Glomerular visceral epithelial cell (primary cell): ENCODE results near the gene ACP5.
A peak's percentile ranks its signal among the peaks of the same experiment; 100 is the strongest.
"Not testable (repeated sequence)": the region's sequence is repeated elsewhere in the genome, so short reads cannot be mapped to it uniquely, and the experiment has no call there.

Experiments used
- DNase-seq: peaks from one replicate; pipeline ENCODE4 v3.0.0-alpha.2; 2016; ENCODE audit errors: extremely low spot score

The ACP5 gene

GRCh38 chr19:11578258-11579142, 1.1 kb upstream of the ACP5 start:
- DNase-seq: no peak

GRCh38 chr19:11576227-11576626, 1.2 kb downstream of the ACP5 start:
- no peak for DNase-seq

GRCh38 chr19:11574689-11575088, 2.8 kb downstream of the ACP5 start:
- no peak for DNase-seq

GRCh38 chr19:11573763-11574162, 3.7 kb downstream of the ACP5 start:
- DNase-seq: not testable (repeated sequence)

GRCh38 chr19:11573354-11573753, 4.1 kb downstream of the ACP5 start:
- DNase-seq: not testable (repeated sequence)

- no peak for DNase-seq
These were observed 7.4 kb downstream of the ACP5 start for GRCh38 chr19:11570039-11570462.

GRCh38 chr19:11566164-11566563, 11.3 kb downstream of the ACP5 start:
- no peak for DNase-seq

- not testable (repeated sequence) for DNase-seq
These were observed 11.8 kb downstream of the ACP5 start for GRCh38 chr19:11565649-11565980.

GRCh38 chr19:11564082-11564807, 13.2 kb downstream of the ACP5 start:
- DNase-seq: not testable (repeated sequence)

- no peak for DNase-seq
These were observed 13.9 kb downstream of the ACP5 start for GRCh38 chr19:11563532-11563931.

- peak; percentile 78 for DNase-seq
These were observed 16.9 kb downstream of the ACP5 start for GRCh38 chr19:11560404-11561051.

- DNase-seq: peak; percentile 99
These were observed 18.3 kb downstream of the ACP5 start, which contains the start of gene ELOF1 for GRCh38 chr19:11558881-11559828. TSS of gene ELOF1 (minus strand) at chr19:11559230. CDS start at chr19:11554347, 4,883 bp downstream.

- DNase-seq: no peak
These were observed 20.6 kb downstream of the ACP5 start for GRCh38 chr19:11556634-11557420.

GRCh38 chr19:11555246-11555645, 22.2 kb downstream of the ACP5 start:
- DNase-seq: no peak

GRCh38 chr19:11554160-11554559, 23.3 kb downstream of the ACP5 start:
- no peak for DNase-seq

GRCh38 chr19:11552666-11553372, 24.6 kb downstream of the ACP5 start:
- no peak for DNase-seq

- peak; percentile 41 for DNase-seq
These were observed 25.7 kb downstream of the ACP5 start for GRCh38 chr19:11551603-11552235.

GRCh38 chr19:11550265-11550664, 27.2 kb downstream of the ACP5 start:
- no peak for DNase-seq

GRCh38 chr19:11549386-11549953, 28.0 kb downstream of the ACP5 start:
- no peak for DNase-seq
